ENCODE measurements around the gene EMILIN1.
A peak's percentile ranks its signal among the peaks of the same experiment; 100 is the strongest.
"Not testable (repeated sequence)": the region's sequence is repeated elsewhere in the genome, so short reads cannot be mapped to it uniquely, and the experiment has no call there.

EMILIN1 gene

DNA sequence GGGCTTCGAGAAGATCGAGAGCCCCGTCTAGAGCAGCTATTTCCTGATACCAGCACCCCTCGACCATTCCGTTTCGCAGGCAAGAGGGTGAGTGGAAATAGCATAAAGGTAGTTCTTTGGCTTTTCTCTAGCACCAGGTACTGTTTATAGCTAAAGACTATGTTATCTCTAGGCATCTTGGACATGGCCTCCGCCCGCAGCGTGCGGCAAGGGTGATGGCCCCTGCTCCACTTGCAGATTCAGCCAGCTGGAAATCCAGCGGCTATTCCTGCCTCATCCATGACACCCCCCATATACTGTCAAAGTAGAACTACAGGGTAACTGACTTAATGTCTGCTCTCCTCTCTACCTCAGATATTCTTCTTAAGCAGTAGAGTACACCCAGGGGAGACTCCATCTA lies 23.7 kb upstream of the EMILIN1 start:
- no peak for DNase-seq (ENCODE audit: low spot score)

DNA sequence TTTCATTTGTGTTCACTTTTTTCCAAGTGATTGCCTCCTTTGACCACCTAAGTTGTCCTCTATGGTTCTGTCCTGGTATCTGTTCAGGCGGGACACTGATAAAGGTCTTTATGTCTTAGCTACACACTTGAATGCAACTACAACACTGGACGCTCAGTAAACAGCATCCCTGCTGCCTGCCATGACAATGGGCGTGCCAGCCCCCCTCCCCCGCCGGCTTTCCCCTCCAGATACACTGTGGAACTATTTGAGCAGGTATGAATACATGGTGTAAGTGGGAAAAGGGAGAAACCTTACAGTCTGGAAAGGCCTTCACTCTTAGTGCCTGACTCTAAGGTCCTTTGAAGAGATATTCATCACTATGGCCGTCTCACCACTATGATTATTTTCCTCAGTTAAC lies 21.2 kb upstream of the EMILIN1 start:
- no peak for DNase-seq (ENCODE audit: low spot score)

- no peak for DNase-seq (ENCODE audit: low spot score)
Observed at GRCh38 chr2:27058210-27058609, 20.2 kb upstream of the EMILIN1 start.

DNA sequence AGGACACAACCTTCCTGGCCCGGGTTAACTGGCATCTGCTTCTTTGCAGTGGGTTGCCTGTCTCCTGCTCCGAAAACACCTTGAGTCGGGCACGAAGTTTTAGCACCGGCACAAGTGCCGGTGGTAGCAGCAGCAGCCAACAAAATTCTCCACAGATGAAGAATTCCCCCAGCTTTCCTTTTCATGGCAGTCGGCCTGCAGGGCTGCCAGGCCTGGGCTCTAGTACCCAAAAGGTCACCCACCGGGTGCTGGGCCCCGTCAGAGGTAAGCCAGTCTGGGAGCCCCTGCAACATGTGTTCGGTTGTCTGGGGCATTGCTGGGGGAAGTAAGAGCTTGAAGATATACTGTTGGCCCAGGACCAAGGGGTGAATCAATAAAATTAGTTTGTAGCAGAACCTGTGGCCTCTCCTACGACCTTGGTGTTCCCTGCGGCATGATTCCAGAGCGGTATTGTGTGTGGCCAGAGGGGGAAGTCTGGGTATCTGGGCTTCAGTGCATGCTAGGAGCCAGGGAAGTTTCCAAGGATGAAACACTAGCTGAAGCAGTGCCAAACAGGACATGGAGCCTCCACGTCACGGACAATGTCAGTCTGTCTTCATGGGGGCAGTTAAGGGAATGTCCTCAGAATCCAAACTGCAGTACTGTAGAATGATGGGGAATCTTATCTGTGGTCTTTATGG lies 19.1 kb upstream of the EMILIN1 start:
- no peak for DNase-seq (ENCODE audit: low spot score)

- DNase-seq (ENCODE audit: low spot score), result no peak
Observed at GRCh38 chr2:27060323-27060722, 18.1 kb upstream of the EMILIN1 start.

DNA sequence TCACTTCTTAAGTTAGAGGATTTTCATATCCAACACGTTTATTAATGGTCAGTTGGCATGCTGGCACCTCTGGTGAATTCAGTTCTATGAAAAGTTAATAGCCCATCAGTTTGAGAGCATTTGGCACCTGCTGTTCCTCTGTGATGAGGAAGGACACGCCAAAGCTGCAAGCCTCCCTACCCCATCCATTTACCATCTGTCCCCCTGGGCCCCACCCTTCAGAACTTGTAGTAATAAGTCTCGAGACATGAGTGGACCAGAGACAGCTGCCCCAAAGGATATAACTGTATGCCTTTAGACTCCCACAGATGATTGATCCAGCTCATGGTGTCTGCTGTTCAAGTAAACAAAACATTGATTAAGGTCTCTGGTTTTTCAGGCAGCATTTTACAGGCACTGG lies 13.3 kb upstream of the EMILIN1 start:
- DNase-seq (ENCODE audit: low spot score), result no peak

GRCh38 chr2:27067385-27067784 lies 11.0 kb upstream of the EMILIN1 start:
- DNase-seq (ENCODE audit: low spot score), result no peak

- no peak for DNase-seq (ENCODE audit: low spot score)
Observed at GRCh38 chr2:27069436-27069835, 9.0 kb upstream of the EMILIN1 start.

GRCh38 chr2:27069961-27070618 lies 8.3 kb upstream of the EMILIN1 start:
- no peak for DNase-seq (ENCODE audit: low spot score)

GRCh38 chr2:27070653-27071276 lies 7.7 kb upstream of the EMILIN1 start:
- DNase-seq (ENCODE audit: low spot score), result no peak

- DNase-seq (ENCODE audit: low spot score), result peak; percentile 95
Observed at GRCh38 chr2:27071277-27071989, 7.0 kb upstream of the EMILIN1 start, which contains the start of gene OST4. TSS of gene OST4 (minus strand) at chr2:27071654.

DNA sequence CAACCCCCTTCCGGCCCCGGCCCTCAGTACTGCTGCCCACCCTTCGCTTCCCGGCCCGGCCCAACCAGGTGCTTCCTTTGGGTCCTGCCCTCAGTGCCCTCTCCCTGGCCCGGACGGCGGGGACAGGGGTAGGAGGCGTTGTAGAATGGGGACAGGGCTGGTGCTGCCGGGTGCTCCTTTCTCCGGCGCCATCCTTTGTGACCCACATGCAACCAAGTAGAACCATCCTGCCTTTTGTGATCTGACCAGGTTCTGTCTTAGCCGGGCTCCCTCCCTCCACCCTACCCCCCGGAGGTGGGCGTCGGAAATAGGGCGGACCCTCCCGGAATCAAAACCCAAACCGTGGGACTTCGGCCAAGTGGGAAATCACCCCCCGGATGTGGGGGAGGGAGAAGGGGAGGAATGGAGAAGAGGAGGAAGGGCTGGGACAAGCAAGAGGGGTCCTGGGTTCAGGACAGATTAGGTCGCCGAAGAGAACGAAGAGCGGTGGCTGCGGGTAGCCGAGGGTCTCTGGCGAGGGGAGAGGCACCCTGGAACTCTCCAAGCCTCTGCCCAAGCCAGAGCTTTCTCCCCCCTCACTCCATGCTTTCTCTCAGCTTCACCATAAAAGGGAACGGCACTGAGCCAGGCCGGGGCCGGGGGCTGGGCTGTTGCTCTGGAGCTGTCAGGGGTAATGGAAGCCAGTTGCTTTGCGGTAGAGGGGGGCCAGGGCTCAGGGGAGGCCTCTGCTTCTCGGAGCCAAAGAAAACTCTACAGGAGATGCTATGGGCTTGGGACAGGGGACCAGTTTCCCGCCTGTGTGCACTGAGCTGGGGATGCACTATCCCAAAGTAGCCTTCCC lies 6.2 kb upstream of the EMILIN1 start:
- peak; percentile 90 for DNase-seq (ENCODE audit: low spot score)

GRCh38 chr2:27072920-27073319 lies 5.5 kb upstream of the EMILIN1 start:
- DNase-seq (ENCODE audit: low spot score), result no peak

DNA sequence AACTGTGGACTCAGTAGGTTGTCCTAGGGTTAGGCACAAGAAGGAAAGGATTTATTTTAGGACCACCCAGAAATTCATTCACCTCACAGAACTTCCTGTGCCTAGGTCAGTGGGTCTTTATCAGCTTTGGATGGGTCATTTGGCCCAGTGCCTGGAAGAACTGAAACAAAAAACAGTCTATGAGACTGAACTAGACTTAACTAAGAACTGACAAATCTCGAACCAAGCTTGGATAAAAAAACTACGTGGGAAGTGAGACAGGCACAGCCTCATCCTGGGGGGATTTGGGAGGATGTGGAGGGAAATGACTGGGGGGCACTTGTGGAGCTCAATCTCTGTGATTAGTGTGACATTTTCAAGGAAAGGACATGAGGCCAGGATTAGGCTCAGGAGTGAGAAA lies 4.6 kb upstream of the EMILIN1 start:
- DNase-seq (ENCODE audit: low spot score), result no peak

DNA sequence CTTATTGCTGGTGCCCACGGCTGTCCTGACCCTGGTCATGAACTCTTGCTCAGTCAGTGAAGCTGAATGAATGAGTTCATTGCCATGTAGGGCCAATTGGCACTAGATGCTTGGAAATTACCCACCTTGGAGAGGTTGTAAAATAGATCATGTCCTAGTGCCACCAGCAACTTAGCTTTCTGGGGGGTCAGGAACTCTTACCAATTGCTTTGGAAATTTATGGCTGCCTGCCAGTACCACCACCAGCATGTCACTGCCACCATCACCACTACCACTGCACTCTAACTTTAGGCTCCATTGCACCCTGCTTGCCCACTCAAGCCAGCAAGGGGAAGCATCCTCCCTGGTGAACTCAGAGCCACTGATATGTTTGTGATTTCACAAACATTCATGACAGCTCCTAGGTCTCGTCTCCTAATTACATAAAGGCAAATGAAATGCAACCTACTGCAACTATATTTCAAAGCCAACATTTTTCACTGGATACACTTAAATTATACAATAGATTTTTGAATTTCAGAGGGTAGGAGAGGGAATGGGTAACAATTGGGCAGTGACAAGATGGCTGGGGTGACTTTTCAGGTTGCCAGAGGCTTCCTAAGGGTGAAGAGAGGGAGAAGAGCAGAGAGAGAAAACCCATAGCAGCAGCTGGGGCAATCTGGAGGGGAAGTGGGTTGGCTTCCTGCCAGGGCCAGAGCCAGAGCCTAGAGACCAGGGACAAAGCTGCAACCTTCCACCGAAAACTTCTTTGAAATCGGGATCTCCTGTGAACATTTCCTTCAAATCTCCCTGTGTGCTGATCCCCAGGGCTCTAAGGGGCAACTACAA lies 3.5 kb upstream of the EMILIN1 start:
- no peak for DNase-seq (ENCODE audit: low spot score)

GRCh38 chr2:27075566-27075871 lies 2.9 kb upstream of the EMILIN1 start:
- not testable (repeated sequence) for DNase-seq (ENCODE audit: low spot score)

DNA sequence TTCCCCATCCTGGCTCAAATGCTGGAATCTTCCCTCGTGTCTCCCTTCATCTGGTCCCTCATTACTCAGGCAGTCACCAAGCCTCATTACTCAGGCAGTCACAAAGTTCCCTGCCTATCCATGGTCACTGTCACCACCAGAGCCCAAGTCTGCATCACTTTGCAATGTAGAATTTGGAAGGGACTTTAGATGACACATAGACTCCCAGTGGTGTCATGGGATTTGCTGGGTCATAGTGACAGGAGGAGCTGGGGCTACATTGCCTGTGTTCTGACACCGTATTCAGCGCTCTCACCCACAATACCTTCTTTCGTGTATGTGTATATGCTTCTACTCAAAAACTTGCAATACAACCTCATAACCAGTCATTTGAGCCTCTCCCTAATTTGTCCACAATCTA lies 2.1 kb upstream of the EMILIN1 start:
- DNase-seq (ENCODE audit: low spot score), result no peak

GRCh38 chr2:27077231-27077630 lies 1.2 kb upstream of the EMILIN1 start:
- no peak for DNase-seq (ENCODE audit: low spot score)

DNA sequence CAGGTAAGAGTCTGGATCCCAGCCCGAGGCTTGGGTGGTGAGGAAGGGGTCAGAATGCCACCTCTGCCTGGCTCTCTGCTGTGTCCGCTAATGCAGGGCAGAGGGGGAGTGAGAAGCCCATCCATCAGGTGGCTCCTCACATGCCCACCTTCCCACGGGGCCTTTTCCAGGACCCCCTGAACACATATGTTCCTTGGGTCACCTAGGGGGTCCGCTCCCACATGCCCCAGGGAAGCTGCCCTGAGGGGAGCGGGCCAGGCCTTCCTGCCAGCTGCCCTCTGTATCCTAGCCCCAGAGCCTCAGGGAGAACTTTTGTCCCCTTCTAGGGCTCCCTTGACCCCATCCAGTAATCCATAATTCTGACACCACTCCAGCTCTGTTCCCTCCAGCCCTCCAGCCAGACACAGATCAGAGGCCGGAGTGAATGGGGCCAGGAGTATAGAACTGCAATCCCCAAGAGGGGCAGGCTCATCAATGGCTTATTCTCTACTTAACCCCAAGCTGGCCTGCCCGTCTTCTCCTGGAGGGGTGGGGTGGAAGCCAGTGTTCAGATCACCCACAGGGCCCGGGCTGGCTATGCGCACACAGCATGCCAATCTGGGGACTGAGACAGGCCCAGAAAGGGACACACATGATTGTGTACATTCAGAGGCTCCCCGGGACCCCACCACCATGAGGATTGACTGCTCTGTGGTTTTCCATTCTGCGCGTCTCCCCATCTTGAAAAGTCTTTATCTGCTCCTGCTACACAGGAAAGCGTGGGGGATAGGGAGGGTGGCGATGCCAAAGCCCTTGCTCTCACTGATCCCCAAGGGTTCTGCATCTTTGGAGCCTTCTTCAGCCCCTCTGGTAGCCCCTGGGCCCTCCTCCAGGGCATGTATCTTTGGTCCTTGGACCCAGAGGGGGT lies 1.1 kb downstream of the EMILIN1 start:
- DNase-seq (ENCODE audit: low spot score), result no peak

DNA sequence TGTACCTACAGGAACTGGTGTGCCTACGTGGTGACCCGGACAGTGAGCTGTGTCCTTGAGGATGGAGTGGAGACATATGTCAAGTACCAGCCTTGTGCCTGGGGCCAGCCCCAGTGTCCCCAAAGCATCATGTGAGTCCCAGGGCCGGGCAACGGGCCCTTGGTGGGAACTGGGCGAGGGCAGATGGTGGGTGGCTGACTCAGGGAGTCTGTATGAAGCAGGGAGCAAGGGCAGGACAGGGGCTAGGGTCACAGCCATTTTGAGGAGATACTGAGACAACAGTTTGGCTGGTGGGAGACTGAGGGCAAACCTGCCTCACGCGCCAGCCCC lies 1.7 kb downstream of the EMILIN1 start:
- no peak for DNase-seq (ENCODE audit: low spot score)

Measured in left forelimb (tissue), 1 donor.